GM19035 (cell line): ENCODE results near the gene NFKB1.

Source experiments
- ATAC-seq: cut with Tn5 transposase; IDR thresholded peaks from one replicate; pipeline ENCODE4 v1.9.1; 2021; ENCODE audit not compliant: unreplicated experiment

Gene NFKB1

GRCh38 chr4:102497986-102498385 is 3.2 kb upstream of the NFKB1 start:
- no peak for ATAC-seq

GRCh38 chr4:102500352-102500695 is 835 bp upstream of the NFKB1 start:
- peak; percentile 20 for ATAC-seq

- peak; percentile 41 for ATAC-seq
Measured at GRCh38 chr4:102501447-102501696, 213 bp downstream of the NFKB1 start.

GRCh38 chr4:102502543-102502818 is 1.3 kb downstream of the NFKB1 start:
- no peak for ATAC-seq

- no peak for ATAC-seq
Measured at GRCh38 chr4:102503301-102503746, 2.2 kb downstream of the NFKB1 start.

- ATAC-seq, result no peak
Measured at GRCh38 chr4:102503831-102504786, 3.0 kb downstream of the NFKB1 start.

GRCh38 chr4:102504941-102505340 is 3.8 kb downstream of the NFKB1 start:
- no peak for ATAC-seq

GRCh38 chr4:102505708-102506107 is 4.5 kb downstream of the NFKB1 start:
- no peak for ATAC-seq

GRCh38 chr4:102506523-102506922 is 5.4 kb downstream of the NFKB1 start:
- ATAC-seq, result no peak

- no peak for ATAC-seq
Measured at GRCh38 chr4:102511830-102512605, 10.9 kb downstream of the NFKB1 start.

GRCh38 chr4:102514298-102514964 is 13.3 kb downstream of the NFKB1 start:
- ATAC-seq, result no peak

GRCh38 chr4:102517753-102518152 is 16.6 kb downstream of the NFKB1 start:
- no peak for ATAC-seq

- no peak for ATAC-seq
Measured at GRCh38 chr4:102518703-102519131, 17.6 kb downstream of the NFKB1 start.

GRCh38 chr4:102519925-102520324 is 18.8 kb downstream of the NFKB1 start:
- ATAC-seq, result no peak

GRCh38 chr4:102521570-102521969 is 20.4 kb downstream of the NFKB1 start:
- no peak for ATAC-seq

- no peak for ATAC-seq
Measured at GRCh38 chr4:102522031-102522440, 20.9 kb downstream of the NFKB1 start.

GRCh38 chr4:102524691-102525090 is 23.5 kb downstream of the NFKB1 start:
- ATAC-seq, result no peak

GRCh38 chr4:102525097-102525496 is 23.9 kb downstream of the NFKB1 start:
- no peak for ATAC-seq

- no peak for ATAC-seq
Measured at GRCh38 chr4:102525504-102525903, 24.3 kb downstream of the NFKB1 start.

GRCh38 chr4:102526532-102526931 is 25.4 kb downstream of the NFKB1 start:
- ATAC-seq, result no peak

- no peak for ATAC-seq
Measured at GRCh38 chr4:102527695-102528283, 26.6 kb downstream of the NFKB1 start.

GRCh38 chr4:102529977-102530376 is 28.8 kb downstream of the NFKB1 start:
- ATAC-seq, result no peak
